Posterior vena cava (tissue), 2 donors: Measurements from ENCODE around the gene DUSP16. TPM values are rescaled to one million over a fixed set of nuclear protein-coding genes. Genes with fewer than 3 reads are reported as not detected.
"Not testable (repeated sequence)": the region's sequence is repeated elsewhere in the genome, so short reads cannot be mapped to it uniquely, and the experiment has no call there.

Experiments used
- DNase-seq: peaks from one replicate; pipeline ENCODE4 v3.0.0-alpha.2; 2020; ENCODE audit warnings: low spot score
- intact Hi-C, 2 donors: fragments of 100-400 bp; cut with DNase I; formaldehyde crosslinking; loops; one replicate each; pipeline versions ENCODE4 v1.14.1 to v1.14.2; 2022 to 2023
- total RNA-seq, 2 donors: library from RNA; stranded (reverse); fragmentation: NEBNext Ultra II Directional; extraction: Animal tissue kit (Norgen Biotek cat#: 25700); gene quantifications; one replicate each; pipeline ENCODE4 v1.2.1, GENCODE V29; 2021
- donor health status: DM: yes; HTN: yes; CAD: no.
- donor health status: DM: yes; HTN: yes; CAD: no.

The DUSP16 gene
- total RNA-seq, 2 donors from 2014 or later = 14.8 to 19.5 TPM

DNA sequence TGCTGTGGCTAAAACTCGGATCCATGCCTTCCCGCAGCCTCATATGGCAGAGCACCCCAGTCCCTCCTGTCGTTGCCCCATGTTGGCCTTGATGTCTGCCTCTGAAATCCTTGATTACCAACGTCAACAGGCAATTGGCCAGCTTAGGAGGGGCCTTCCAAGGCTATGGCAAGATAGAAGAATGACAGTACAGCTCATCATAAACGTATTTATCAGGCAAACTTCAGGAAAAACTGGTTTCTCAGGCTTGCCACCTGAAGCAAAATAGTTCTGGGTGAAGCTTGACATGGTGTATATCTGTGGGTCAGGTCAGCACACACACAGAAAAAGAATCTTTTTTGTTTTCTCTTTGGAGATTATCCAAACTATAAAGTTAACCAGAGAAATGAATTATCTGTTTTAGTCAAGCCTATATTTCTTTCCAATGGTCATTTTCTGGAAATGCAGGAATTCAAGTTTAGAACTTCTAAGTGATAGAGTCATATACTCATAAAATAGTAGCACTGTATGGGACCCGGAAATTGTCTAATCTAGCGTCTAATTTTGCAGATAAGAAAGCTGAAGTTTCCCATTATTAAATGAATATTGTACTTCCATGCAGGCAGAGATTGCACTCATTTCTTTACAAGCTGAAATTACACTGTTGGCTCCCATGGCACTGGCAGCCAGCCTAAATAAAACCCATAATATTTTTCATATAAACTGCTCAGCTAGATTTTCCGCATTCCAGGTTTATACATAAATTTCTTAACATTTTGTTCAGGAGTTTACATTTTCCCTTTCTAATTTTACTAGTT lies 24.4 kb upstream of the DUSP16 start:
- no peak for DNase-seq
- intact Hi-C loops = no loop called here

DNA sequence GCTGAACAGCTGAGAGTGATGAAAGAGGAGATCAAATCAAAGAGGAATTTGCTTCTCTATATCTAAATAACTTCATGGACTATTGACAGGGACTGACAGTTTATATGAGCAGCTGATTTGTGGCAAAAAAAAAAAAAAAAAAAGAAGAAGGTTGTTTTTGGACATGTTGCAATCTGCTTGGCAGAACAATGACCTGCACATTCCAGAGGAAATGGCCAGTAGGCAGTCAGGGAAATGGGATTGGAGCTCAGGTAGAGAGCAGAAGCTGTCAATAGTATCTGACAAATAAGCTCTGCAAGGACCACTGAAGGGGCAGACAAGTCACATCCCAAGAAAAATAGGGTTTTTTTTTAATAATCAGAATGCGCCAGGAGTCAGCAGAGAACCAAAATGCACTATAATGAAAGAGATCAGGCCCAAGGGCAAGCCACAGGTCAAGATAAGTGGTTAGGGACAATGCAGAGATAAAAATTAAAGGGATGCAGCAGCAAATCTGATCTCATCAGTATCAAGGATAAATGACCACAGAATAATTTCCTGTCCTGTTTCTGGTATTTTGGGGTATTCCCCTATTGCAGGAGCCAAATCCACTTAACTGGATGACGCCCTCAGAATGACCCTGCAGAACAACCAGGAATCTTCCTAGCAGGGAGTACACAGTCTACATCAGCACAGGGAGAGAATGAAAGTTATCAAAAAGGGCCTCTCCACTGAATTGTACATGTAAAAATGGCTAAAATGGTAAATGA lies 22.6 kb upstream of the DUSP16 start:
- intact Hi-C loops = no loop called here
- no peak for DNase-seq

DNA sequence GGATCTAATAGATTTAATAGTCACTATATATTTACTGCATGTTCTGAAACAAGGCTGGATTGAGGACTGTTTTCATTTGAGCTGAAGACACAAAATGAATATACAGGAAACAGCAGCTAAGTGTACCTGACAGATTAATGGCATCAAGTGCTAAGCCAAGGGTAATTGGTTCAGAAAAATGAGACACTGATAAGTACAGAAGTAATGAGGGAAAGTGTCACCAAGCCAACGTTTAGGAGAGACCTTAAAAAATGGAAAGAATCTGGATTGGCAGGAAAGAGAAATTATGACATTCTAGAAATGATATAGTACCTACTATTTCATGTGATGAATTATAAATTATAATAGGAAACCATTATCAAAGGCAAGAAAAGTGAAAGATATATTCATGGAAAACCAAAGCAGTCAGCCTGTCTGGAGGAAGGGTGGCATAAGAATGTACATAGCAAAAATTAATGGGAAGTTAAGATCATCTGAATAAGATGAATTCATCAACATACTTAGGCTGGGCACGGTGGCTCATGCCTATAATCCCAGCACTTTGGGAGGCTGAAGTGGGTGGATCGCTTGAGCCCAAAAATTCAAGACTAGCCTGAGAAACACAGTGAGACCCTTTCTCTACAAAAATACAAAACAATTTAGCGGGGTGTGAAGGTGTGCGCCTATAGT lies 21.0 kb upstream of the DUSP16 start:
- intact Hi-C loops = no loop called here
- DNase-seq = no peak

DNA sequence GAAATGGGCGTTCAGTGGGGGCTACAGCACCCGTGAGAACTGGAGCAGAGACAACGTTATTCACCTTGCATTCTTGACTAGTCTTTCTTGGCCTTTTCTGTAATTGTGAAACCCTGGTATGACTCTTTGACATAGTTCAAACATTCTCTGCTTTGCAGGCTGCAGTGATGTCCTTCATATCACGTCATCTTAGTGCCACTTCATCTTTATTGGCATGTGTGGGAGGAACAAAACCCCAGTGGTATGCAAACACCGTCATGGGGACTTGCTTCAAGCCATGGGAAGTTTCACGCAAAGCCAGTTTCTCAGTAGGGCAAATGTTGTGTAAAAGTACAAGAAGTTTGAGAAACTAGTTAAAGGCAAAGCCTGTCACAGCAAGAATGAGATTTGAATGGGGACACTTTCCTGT lies 20.2 kb upstream of the DUSP16 start:
- no peak for DNase-seq
- intact Hi-C loops = no loop called here

DNA sequence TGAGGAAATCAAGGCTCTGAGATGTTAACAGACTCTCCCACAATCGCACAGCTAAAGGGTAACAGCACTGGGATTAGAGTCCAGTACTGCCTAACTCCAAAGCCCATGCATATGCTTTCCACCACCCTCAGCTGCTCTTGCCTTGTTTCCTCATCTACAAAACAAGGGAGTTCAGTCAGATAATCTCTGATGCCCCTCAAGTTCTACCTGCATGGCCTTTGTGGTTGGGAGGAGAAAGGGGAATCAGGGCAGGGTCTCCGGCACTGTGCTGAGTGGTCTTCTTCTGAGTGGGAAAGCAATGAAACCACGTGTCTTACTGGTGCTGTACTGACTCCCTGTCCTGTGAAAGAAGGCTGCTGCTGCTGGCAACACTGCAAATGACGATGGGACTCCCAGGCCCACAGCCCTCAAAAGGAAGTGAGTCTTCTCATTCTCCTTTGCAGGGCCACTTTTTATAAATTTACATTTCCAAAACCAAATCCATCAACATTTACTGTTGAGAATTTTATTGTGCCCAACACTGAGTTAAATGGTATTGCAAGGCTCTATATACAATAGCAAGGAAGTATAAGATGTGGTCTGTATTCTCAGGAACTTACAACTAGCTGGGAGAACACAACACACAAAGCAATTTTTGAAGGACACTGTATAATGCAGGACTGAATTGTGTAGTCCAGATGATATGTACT lies 19.7 kb upstream of the DUSP16 start:
- no peak for DNase-seq
- intact Hi-C loops = no loop called here

DNA sequence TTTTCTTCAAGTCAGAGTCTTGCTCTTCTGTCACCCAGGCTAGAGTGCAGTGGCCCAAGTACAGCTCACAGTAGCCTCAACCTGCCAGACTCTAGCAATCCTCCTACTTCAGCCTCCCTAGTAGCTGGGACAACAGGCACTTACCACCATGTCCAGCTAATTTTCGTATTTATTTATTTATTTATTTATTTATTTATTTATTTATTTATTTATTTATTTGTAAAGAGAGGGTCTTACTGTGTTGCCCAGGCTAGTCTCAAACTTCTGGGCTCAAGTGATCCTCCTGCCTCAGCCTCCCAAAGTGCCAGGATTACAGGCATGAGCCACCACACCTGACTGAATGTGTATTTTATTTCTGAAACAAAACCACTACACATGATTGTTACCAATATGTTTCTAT lies 18.1 kb upstream of the DUSP16 start:
- DNase-seq, intact Hi-C loops: not testable (repeated sequence)

DNA sequence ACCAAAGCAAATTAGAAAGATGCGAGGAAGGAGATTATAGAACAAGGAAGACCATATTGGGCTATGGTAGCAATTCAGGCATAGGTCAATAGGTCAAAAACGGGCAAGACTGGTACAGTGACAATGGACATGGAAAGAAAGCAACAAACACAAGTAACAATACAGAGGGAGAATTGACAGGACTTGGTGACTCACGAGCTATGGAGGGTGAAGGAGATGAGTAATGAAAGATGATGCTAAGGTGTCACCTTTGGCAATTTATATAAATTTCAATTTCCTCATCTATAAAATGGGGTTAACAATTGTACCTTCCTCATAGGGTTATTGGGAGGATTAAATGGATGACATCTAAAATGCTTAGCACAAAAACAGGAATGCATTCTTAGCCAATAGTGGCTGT lies 15.1 kb upstream of the DUSP16 start:
- intact Hi-C loops = no loop called here
- DNase-seq = no peak

DNA sequence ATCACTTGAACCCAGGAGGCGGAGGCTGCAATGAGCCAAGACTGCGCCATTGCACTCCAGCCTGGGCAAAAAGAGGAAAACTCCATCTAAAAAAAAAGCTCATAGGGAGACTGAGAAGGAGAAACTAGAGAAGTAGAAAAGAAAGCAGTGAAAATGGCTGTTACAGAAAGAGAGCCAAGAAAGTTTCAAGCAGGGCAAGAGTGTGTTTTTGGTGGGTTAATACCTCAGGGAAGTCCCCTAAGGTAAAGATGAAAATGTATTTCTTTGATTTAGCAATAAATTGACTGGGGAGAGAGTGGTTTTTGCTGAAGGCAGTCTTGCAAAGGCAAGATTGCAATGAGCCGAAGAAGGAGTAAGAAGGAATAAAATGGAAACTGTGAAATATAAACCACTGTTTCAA lies 10.0 kb upstream of the DUSP16 start:
- no peak for DNase-seq
- intact Hi-C loops = no loop called here

DNA sequence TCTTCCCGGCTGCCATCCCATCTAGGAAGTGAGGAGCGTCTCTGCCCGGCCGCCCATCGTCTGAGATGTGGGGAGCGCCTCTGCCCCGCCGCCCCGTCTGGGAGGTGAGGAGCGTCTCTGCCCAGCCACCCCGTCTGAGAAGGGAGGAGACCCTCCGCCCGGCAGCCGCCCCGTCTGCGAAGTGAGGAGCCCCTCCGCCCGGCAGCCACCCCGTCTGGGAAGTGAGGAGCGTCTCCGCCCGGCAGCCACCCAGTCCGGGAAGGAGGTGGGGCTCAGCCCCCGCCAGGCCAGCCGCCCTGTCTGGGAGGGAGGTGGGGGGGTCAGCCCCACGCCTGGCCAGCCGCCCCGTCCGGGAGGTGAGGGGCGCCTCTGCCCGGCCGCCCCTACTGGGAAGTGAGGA lies 3.3 kb upstream of the DUSP16 start:
- intact Hi-C loops = loop anchor here (10.0 kb wide), 1 partner anchor 191 kb away; no protein-coding TSS in a partner anchor
- DNase-seq = not testable (repeated sequence)

DNA sequence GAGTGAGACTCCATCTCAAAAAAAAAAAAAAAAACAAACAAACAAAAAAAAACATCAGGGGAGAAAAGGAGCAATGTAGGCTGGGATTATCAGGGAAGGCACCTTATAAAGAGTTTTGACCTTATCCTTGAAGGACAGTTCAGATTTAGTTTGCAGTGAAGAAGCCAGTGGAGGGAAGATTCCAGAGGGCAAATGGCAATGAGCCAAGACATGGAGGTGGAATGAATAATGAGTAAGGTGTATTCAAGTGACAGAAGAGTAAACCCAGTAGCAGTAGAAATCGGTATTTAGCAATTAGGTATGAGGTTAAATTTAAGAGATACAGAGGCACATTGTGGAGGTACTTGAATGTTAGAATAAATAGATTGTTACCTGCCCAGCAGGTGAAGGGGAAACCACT lies 2.2 kb upstream of the DUSP16 start:
- intact Hi-C loops = loop anchor here (10.0 kb wide), 1 partner anchor 190 kb away; no protein-coding TSS in a partner anchor
- DNase-seq = no peak

DNA sequence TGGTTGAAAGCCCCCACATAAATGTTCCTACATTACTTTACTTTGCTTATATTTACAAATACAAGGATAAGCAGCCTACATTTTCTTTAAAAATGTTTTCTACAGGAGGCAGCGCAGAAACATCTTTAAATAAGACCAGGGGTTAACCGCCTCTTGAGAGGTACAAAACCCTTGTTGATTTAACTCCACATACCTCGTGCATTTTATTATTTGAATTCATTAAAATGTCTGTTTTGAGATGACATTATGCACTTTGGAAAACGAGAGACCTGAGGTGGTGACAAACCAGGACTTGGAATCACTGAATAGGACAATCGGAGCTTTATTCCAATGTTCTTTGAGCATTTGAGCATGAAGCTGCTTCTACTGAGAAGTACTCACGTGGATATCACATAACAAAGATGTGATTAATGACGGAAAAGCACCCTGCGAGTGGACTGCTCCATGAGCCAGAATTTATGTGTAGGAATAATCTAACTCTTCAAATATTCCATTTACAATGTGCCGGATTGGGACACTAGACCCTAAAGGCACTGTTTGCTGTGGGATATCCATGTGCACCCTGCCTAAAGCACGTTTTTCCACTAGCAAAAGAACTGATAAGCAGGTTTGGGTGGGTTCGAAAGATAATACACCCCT lies 746 bp upstream of the DUSP16 start:
- no peak for DNase-seq
- intact Hi-C loops = loop anchor here (10.0 kb wide), 1 partner anchor 189 kb away; no protein-coding TSS in a partner anchor

DNA sequence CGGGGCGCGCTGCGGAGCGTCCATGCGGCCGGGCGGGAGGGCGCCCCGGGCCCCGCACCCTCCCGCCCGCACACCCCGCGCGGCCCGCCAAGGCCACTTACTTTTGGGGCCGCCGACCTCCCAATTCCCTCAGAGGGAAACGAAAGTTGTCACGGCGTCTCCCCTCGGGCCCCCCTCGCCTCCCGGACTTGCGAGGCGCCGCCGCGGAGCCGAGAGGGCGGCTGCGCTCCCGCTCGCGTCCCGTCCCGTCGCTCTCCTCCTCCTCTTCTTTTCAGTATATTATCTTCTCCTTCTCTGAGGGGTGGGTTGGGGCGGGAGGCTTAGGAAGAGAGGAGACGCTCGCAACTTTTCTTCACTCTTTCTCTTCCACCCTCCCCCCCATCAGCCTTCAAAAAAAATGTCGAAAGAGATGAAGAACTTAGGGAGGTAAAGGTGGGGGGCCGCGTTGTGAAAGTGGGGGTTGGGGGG lies 613 bp downstream of the DUSP16 start:
- intact Hi-C loops = loop anchor here (10.0 kb wide), 1 partner anchor 187 kb away; no protein-coding TSS in a partner anchor
- peak; percentile 81 for DNase-seq

DNA sequence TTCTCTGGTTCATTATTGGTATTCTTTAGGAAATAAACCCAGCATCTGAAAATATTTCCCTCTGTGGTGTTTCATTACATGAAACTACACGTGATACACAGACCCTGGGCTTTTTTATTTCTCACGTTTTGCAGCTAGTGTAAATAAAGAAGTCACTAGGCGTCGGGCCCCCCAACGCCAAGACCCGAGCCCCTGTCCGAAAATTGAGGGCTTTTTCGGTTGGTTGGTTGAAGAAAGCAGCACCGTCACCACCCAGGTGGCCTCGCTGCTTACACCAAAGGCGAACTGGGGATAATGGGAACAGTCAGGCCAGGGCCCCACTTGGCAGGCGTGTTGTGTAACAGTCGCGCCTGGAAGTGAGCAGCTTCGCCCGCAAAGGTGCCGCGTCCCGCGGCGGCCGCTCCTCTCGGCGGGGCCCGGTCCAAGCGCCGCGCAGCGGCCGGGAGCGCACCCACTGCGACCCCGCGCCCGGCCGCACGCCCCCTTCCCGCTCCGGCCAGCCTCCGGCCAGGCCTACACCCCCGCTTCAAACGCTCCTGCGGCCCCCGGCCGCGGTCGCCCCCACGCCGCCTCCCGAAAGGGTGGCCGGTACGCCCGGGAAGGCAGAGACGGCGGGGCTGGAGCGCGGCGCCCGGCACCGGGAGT lies 1.2 kb downstream of the DUSP16 start:
- peak; percentile 87 for DNase-seq
- intact Hi-C loops = loop anchor here (10.0 kb wide), 1 partner anchor 187 kb away; no protein-coding TSS in a partner anchor

DNA sequence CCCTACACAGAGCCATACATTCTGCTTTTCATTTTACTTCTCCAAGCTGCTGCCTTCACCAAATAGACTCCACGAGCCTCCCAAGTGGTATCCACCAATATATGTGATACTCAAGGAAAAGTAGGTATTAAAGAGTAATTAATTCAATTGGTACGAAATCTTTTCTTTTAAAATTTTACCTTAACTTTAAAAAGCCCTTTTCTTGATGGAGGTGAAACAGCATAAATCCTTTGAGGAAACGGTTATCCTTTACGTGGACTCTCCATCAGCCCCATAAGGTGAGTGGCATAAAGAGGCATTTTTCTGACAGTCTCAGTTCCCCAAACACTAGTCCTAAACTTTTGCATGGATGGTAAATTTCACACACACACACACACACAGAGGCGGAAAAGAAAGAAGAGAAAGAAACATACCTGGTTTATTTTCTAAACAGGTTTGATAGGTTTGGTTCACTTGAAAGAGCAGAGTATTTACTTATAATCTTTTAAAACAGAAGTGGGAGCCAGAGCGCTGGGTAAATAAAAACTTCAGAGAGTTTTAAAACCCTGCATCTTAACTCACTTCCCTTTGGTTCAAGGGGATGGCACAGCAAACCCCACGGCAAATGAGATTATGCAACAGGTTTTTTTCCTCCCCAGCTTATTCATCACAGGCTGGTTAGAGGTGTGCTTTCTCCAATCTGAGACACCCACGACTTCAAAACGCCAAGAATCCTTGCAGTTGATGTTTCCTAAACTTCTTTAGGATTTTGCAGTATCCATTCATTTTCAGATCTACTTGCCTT lies 1.9 kb downstream of the DUSP16 start:
- intact Hi-C loops = loop anchor here (10.0 kb wide), 1 partner anchor 186 kb away; no protein-coding TSS in a partner anchor
- no peak for DNase-seq

DNA sequence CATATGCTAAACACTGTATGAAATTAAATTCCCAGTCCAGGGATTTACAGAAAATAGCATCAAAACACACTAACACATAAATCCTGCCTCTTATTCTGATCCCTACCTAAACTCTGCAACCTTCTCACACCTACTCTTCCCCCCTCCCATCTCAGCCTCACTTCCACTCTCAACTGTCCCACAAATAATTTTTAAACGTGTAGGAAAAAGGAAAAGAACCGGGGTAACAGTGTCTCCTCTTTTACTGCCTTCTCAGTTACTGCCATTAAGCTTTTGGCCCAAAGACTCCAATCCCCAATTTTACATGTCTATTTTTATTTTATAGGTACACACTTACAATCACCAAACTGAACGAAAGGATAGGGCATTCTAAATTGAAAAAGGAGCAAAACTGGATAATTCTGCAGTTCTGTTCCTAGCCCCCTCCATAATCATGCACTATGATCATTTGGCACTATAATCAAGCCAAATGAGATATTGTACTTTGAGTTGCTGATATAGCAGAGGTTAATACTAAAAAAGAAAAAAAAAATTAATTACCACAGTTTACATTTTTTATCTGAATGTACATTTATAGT lies 2.9 kb downstream of the DUSP16 start:
- intact Hi-C loops = loop anchor here (10.0 kb wide), 1 partner anchor 185 kb away; no protein-coding TSS in a partner anchor
- no peak for DNase-seq

DNA sequence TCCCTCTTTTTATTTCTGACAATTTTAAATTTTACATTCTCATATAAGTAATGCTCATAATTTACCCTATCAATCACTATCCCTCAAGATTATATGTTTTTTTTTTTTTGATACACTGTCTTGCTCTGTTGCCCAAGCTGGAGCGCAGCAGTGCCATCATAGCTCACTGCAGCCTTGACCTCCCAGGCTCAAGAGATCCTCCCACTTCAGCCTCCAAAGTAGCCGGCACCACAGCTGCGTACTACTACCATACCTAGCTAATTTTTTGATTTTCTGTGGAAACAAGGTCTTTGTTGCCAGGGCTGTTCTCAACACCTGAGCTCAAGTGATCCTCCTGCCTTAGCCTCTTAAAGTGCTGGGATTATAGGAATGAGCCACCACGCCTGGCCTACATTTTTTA lies 4.4 kb downstream of the DUSP16 start:
- intact Hi-C loops = no loop called here
- DNase-seq = no peak

DNA sequence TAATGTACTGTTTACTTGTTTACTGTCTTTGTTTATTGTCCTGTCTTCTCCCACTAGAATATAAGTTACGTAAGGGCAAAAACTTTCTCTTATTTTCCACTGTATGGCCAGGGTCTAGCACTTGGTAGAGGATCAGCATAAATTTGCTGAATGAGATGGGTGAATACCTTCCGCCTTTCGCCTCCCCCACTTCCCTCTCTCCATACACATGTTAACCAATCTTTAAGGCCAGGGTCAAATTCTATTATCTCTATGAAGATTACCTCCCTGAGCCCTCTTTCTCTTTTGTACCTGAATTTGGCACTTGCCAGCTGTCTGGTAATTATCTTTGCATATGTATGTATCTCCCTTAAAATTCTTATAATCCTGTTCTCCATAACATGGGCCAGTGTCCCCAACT lies 4.9 kb downstream of the DUSP16 start:
- no peak for DNase-seq
- intact Hi-C loops = no loop called here
